Mucosa of rectum (tissue), 2 donors: ENCODE data around the gene KLF16.

Experiments used
- H3K27ac ChIP-seq, 2 donors: one replicate each; pipeline ENCODE4 v1.7.0; 2013; ENCODE audit warnings: inconsistent platforms in 2 of 2, low read depth in 2 of 2, low read length in 2 of 2
- H3K27me3 ChIP-seq, 2 donors: one replicate each; pipeline ENCODE4 v1.7.0; 2013; ENCODE audit warnings: low read length in 2 of 2; ENCODE audit not compliant: control insufficient read depth in 2 of 2, insufficient read depth in 2 of 2
- H3K36me3 ChIP-seq, 2 donors: one replicate each; pipeline ENCODE4 v1.7.0; 2013; ENCODE audit warnings: low read length in 2 of 2; ENCODE audit not compliant: control insufficient read depth in 2 of 2, insufficient read depth in 2 of 2
- H3K4me1 ChIP-seq, 2 donors: one replicate each; pipeline ENCODE4 v1.7.0; 2013; ENCODE audit warnings: low read length in 2 of 2, mild to moderate bottlenecking in 1 of 2; ENCODE audit not compliant: control insufficient read depth in 2 of 2, insufficient read depth in 2 of 2
- H3K4me3 ChIP-seq, 2 donors: one replicate each; pipeline ENCODE4 v1.7.0; 2013; ENCODE audit warnings: low read length in 2 of 2
- H3K9ac ChIP-seq, 2 donors: one replicate each; pipeline ENCODE4 v1.7.0; 2013; ENCODE audit warnings: low read length in 2 of 2, low read depth in 1 of 2, mild to moderate bottlenecking in 1 of 2
- H3K9me3 ChIP-seq, 2 donors: one replicate each; pipeline ENCODE4 v1.7.0; 2013; ENCODE audit warnings: low read length in 2 of 2; ENCODE audit not compliant: control insufficient read depth in 2 of 2
- donor health status: healthy.
- donor health status: Normal muscosa, but diverticular disease.

KLF16 gene

DNA sequence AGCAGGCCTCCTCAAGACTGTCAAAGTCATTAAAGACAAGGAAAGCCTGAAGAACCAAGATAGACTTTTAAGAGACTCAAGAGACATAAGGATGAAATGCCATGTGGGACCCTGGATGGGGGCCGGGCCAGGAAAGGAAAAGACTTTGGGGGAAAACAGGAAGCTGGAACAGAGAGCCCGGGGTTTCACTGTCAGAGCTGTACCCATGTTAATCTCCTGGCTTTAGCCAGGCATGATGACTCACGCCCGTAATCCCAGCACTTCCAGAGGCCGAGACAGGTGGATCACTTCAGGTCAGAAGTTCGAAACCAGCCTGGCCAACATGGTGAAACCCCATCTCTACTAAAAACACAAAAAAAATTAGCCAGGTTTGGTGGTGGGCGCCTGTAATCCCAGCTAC is 5.6 kb upstream of the KLF16 start:
- Histone ChIP-seq H3K27ac (no peak overlapping the region), H3K9me3 (no peaks in the 10 kb centered on the region), H3K9ac (no peak overlapping the region), H3K36me3 (peaks cover 0 to 5% of the 10 kb centered on the region in 2 donors), H3K4me3 (no peak overlapping the region), H3K27me3 (no peaks in the 10 kb centered on the region), H3K4me1 (peaks cover 11 to 18% of the 10 kb centered on the region in 2 donors)

DNA sequence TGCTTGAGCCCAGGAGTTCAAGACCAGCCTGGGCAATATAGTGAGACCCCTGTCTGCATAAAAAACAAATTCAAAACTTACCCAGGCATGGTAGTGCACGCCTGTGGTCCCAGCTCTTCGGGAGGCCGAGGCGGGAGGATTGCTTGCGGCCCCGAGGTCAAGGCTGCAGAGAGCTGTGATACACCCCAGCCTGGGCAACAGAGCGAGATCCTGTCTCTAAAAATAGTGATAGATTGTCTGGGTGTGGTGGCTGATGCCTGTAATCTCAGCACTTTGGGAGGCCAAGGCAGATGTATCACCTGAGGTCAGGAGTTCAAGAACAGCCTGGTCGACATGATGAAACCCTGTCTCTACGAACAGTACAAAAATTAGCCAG is 4.0 kb upstream of the KLF16 start:
- H3K9me3 ChIP-seq: no peaks in the 10 kb centered on the region
- H3K4me1 ChIP-seq: peaks cover 4 to 8% of the 10 kb centered on the region in 2 donors
- H3K9ac ChIP-seq: no peak overlapping the region
- H3K4me3 ChIP-seq: no peak overlapping the region
- H3K36me3 ChIP-seq: peaks cover 0 to 4% of the 10 kb centered on the region in 2 donors
- no peak overlapping the region for H3K27ac ChIP-seq
- H3K27me3 ChIP-seq: no peaks in the 10 kb centered on the region

- Histone ChIP-seq H3K4me3 (no peak overlapping the region), H3K27me3 (no peaks in the 10 kb centered on the region), H3K9ac (no peak overlapping the region), H3K9me3 (no peaks in the 10 kb centered on the region), H3K4me1 (peaks cover 8 to 13% of the 10 kb centered on the region in 2 donors), H3K27ac (no peak overlapping the region), H3K36me3 (peaks cover 0 to 2% of the 10 kb centered on the region in 2 donors)
These were observed 3.4 kb upstream of the KLF16 start for GRCh38 chr19:1866693-1867348.

- Histone ChIP-seq H3K4me3 (peak overlapping the region; percentile 70 to 82), H3K9ac (peak overlapping the region; percentile 52 to 76)
These were observed 2.0 kb upstream of the KLF16 start for GRCh38 chr19:1865172-1866010.

GRCh38 chr19:1864480-1865171 is 1.2 kb upstream of the KLF16 start:
- Histone ChIP-seq H3K9ac (peak overlapping the region; percentile 74 to 76), H3K4me3 (peak overlapping the region; percentile 70 to 82), H3K4me1 (peaks cover 29 to 33% of the 10 kb centered on the region in 2 donors), H3K9me3 (no peaks in the 10 kb centered on the region), H3K27me3 (no peaks in the 10 kb centered on the region), H3K36me3 (no peaks in the 10 kb centered on the region), H3K27ac (peak overlapping the region; percentile 83 to 86)

More at GRCh38 chr19:1865172-1866010, 2.0 kb upstream of the KLF16 start:
- peak overlapping the region; percentile 83 to 86 for H3K27ac ChIP-seq
- H3K27me3 ChIP-seq: no peaks in the 10 kb centered on the region
- H3K36me3 ChIP-seq: no peaks in the 10 kb centered on the region
- no peaks in the 10 kb centered on the region for H3K9me3 ChIP-seq
- peaks cover 22 to 27% of the 10 kb centered on the region in 2 donors for H3K4me1 ChIP-seq

- Histone ChIP-seq H3K9me3 (no peaks in the 10 kb centered on the region), H3K9ac (peak overlapping the region; percentile 52 to 76), H3K4me3 (peak overlapping the region; percentile 70 to 82), H3K4me1 (peaks cover 36 to 40% of the 10 kb centered on the region in 2 donors), H3K36me3 (no peaks in the 10 kb centered on the region), H3K27me3 (no peaks in the 10 kb centered on the region), H3K27ac (peak overlapping the region; percentile 83 to 86)
These were observed 480 bp upstream of the KLF16 start for GRCh38 chr19:1863638-1864479.

DNA sequence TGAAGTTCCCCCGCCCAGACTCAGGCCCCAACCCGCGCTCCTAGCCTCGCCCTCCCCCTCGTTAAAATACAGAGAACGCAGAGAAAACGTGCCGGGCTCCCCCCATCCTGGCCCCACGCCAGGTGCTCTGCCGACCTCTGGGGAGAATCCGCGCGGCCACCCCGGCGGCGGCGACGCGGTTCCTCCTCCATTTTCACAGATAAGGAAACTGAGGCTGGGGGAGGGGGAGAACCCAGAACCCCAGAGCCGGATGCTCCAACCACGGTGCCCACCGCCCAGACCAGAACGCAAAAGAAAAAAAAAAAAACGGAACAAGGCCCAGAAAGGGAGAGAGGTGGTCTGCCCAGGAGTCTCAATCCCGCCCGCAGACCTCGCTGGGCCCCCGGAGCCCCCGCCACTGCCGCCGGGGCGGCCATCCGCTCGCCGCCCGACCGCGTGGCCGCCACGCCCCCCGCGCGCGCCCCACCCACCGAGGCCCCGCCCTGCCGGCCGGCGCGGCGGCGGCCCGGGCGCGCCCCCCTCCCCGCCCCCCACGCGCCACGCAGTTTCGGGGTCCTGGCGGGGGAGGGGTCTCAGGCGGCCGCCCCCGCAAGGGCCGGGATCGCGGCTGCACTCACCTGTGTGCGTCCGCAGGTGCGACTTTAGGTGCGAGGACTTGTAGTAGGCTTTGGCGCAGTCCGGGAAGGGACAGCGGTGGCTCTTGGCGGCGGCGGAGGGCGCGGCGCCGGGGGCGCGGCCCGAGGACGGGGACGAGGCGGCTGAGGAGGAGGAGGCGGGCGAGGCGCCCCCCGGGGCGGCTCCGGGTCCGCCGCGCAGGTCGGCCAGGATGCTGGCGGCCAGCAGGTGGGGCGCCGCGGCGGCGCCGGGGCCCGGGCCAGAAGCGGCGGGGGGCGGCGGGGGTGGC is 703 bp downstream of the KLF16 start:
- Histone ChIP-seq H3K27ac (peak overlapping the region; percentile 91), H3K36me3 (no peaks in the 10 kb centered on the region), H3K27me3 (no peaks in the 10 kb centered on the region), H3K4me3 (peak overlapping the region; percentile 73 to 74), H3K9me3 (no peaks in the 10 kb centered on the region), H3K9ac (peak overlapping the region; percentile 72 to 81), H3K4me1 (peaks cover 46 to 52% of the 10 kb centered on the region in 2 donors)

DNA sequence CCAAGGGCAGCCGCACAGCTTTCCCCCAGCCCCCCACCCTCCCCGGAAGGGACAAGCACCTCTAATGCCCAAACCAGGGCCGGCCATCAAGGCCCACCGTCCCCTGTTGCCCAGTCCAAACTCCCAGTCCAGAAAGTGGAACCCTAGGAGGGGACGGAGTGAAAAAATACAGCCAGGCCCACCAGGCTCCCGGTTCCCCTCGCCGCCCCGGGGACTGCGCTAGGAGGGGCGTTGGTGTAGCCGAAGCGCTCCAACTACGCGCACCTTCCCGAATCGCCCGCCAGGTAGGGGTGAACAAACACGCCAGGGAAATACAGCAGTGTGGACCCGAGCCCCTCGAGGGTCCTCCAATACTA is 1.3 kb downstream of the KLF16 start:
- peak overlapping the region; percentile 55 to 91 for H3K27ac ChIP-seq
- H3K36me3 ChIP-seq: no peaks in the 10 kb centered on the region
- peaks cover 50 to 57% of the 10 kb centered on the region in 2 donors for H3K4me1 ChIP-seq
- H3K9me3 ChIP-seq: no peaks in the 10 kb centered on the region
- peak overlapping the region; percentile 73 to 74 for H3K4me3 ChIP-seq
- no peaks in the 10 kb centered on the region for H3K27me3 ChIP-seq
- H3K9ac ChIP-seq: peak overlapping the region; percentile 72 to 81

- peak overlapping the region; percentile 55 to 91 for H3K27ac ChIP-seq
These were observed 1.8 kb downstream of the KLF16 start for GRCh38 chr19:1861599-1862031.

More at GRCh38 chr19:1861599-1862031, 1.8 kb downstream of the KLF16 start:
- H3K36me3 ChIP-seq: no peaks in the 10 kb centered on the region
- H3K4me3 ChIP-seq: peak overlapping the region; percentile 73 to 74
- no peaks in the 10 kb centered on the region for H3K27me3 ChIP-seq
- H3K4me1 ChIP-seq: peaks cover 50 to 59% of the 10 kb centered on the region in 2 donors
- H3K9ac ChIP-seq: peak overlapping the region; percentile 72 to 81
- H3K9me3 ChIP-seq: no peaks in the 10 kb centered on the region
